Ovary (tissue), 9 donors: ENCODE measurements around the gene HPS6. TPM values are rescaled to one million over a fixed set of nuclear protein-coding genes. Genes with fewer than 3 reads are reported as not detected.
A peak's percentile ranks its signal among the peaks of the same experiment; 100 is the strongest.

ENCODE experiments used
- DNase-seq, 5 donors: peaks; one replicate each; pipeline ENCODE4 v3.0.0-alpha.2; 2019 to 2020
- H3K27ac ChIP-seq, 2 donors: fragments of 200-600 bp; one replicate each; pipeline versions ENCODE4 v1.5.1 to v1.8.0; 2019 to 2022
- H3K27me3 ChIP-seq: fragments of 200-600 bp; one replicate; pipeline ENCODE4 v1.8.0; 2022
- H3K36me3 ChIP-seq: fragments of 200-600 bp; sonication (generic); one replicate; pipeline ENCODE4 v1.5.1; 2019
- H3K4me1 ChIP-seq: one replicate; pipeline ENCODE4 v1.8.1; 2013; ENCODE audit warnings: mild to moderate bottlenecking, moderate library complexity; ENCODE audit not compliant: insufficient read depth
- H3K4me3 ChIP-seq: fragments of 200-600 bp; sonication (generic); one replicate; pipeline ENCODE4 v1.5.1; 2017
- H3K9me3 ChIP-seq, 2 donors: fragments of 200-600 bp in 1 of 2; sonication (generic) in 1 of 2; one replicate each; pipeline versions ENCODE4 v1.5.1 to v1.8.1; 2013 to 2019; ENCODE audit warnings: mild to moderate bottlenecking in 1 of 2, moderate library complexity in 1 of 2
- CTCF ChIP-seq, 3 donors: fragments of 450-650 bp in 2 of 3; fragments of 200-600 bp in 1 of 3; IDR thresholded peaks; one replicate each; pipeline versions ENCODE4 v1.5.1 to v1.8.0; 2016 to 2022; ENCODE audit warnings: antibody characterized with exemption in 3 of 3, mild to moderate bottlenecking in 1 of 3
- EP300 ChIP-seq: sonication (generic); formaldehyde crosslinking; IDR thresholded peaks from one replicate; pipeline ENCODE4 v1.6.1; 2017; ENCODE audit warnings: antibody characterized with exemption
- POLR2A ChIP-seq: fragments of 450-650 bp; IDR thresholded peaks from one replicate; pipeline ENCODE4 v1.6.1; 2017; ENCODE audit warnings: antibody characterized with exemption, mild to moderate bottlenecking, moderate library complexity
- WGBS, 3 donors: extraction: QIAGEN DNeasy Blood & Tissue Kit in 1 of 3; methylation state at CpG; one replicate each; pipeline versions ENCODE4 v1.1.5 to v1.1.7; 2013 to 2017; 5-methylcytosine and 5-hydroxymethylcytosine counted together
- intact Hi-C, 4 donors: fragments of 100-400 bp; cut with DNase I; formaldehyde crosslinking; loops; one replicate each; pipeline versions ENCODE4 v1.11.0 to v1.15.1; 2022 to 2023
- polyA plus RNA-seq, 2 donors: library from polyadenylated mRNA; stranded (reverse); fragments of 200-250 nt in 1 of 2; fragments of 350-450 nt in 1 of 2; fragmentation: Illumina TruSeq in 1 of 2; extraction: RNeasy Lipid Tissue Mini Kit (QIAGEN cat#74804) in 1 of 2; gene quantifications; one replicate each; pipeline ENCODE4 v1.2.3, GENCODE V29; 2013 to 2014
- total RNA-seq, 7 donors: library from RNA; depleted of rRNA in 2 of 7; stranded (reverse); fragments of >200 nt in 2 of 7; fragmentation: NEBNext Ultra II Directional in 3 of 7; extraction: Animal tissue kit (Norgen Biotek cat#: 25700) in 3 of 7; gene quantifications; one replicate each; pipeline versions ENCODE4 v1.1.0 to v1.2.4, GENCODE V29; 2016 to 2023
- donor health status: DM: no; HTN: no; CAD: no; lungs with moderate emphysema.
- donor health status: DM: no; HTN: no; CAD: no.
- donor health status: Bipolar disorder and iron deficiency.
- donor health status: DM: yes; HTN: yes; CAD: no.
- donor health status: DM: no; HTN: no; CAD: no.
- donor health status: DM: yes; HTN: yes; CAD: no.

HPS6 gene
- total and polyA plus RNA-seq, 9 donors = 2.6 to 20.9 (median 15.3) TPM

- DNase-seq = peak; percentile 65 to 84 (median 80)
- no peaks in the 10 kb centered on the region for H3K27me3 ChIP-seq
- WGBS, 3 donors = 81 to 91% (median 81%) methylated on average over 4 of the region's 4 CpGs
- no peaks in the 10 kb centered on the region for H3K9me3 ChIP-seq
- no peaks in the 10 kb centered on the region for H3K4me1 ChIP-seq
- H3K4me3 ChIP-seq = no peak overlapping the region
- intact Hi-C loops = loop anchor here in 1 of 4 donors (5.0 kb wide), 1 partner anchor 34 kb away; no protein-coding TSS in a partner anchor
- no peaks in the 10 kb centered on the region for H3K36me3 ChIP-seq
- H3K27ac ChIP-seq = no peak overlapping the region
- TF ChIP-seq EP300 (no peak), CTCF (IDR thresholded peaks at IDR 0.05) (peak; percentile 74 to 76 (median 74)), POLR2A (no peak)
These were observed 7.8 kb downstream of the HPS6 start for GRCh38 chr10:102072673-102073527.

DNA sequence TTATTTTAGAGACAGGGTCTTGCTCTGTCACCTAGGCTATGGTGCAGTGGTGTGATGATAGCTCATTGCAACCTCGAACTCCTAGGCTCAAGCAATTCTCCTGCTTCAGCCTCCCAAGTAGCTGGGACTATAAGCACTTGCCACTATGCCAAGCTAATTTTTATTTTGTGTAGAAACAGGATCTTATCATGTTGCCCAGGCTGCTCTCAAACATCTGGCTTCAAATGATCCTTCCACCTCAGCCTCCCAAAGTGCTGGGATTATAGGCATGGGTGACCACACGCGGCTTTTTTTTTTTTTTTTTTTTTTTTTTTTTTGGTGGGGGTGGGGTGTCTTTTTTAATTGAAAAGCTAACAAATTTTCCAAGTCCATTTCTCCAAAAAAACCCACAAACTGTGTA is 18.4 kb downstream of the HPS6 start:
- TF ChIP-seq CTCF (IDR thresholded peaks at IDR 0.05) = no peak
- TF ChIP-seq EP300 = no peak
- TF ChIP-seq POLR2A = no peak
- Histone ChIP-seq H3K36me3 (no peaks in the 10 kb centered on the region), H3K4me1 (no peaks in the 10 kb centered on the region), H3K9me3 (no peaks in the 10 kb centered on the region), H3K4me3 (no peak overlapping the region), H3K27me3 (no peaks in the 10 kb centered on the region), H3K27ac (no peak overlapping the region)
- intact Hi-C loops = no loop called here
- 87 to 92% (median 91%) methylated on average over 3 of the region's 3 CpGs for WGBS, 3 donors
- no peak for DNase-seq

DNA sequence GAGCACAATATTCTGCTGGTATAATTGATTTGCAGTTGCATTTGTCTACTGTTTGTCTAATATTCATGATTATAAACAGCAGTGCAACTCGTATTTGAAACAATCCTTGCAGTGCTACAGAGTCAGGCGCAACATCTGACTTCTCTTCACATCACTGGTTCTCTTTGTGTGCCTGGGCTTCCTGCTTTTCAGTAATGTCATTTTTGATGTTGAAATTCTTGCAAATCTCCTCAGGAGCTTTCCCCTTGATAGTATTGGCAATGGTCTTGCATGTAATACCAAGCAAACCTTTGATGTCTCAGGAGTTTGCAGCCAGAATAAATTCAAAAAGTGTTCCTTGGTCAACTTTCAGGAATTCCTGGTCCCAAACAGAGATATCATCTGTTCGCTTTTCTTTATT is 20.2 kb downstream of the HPS6 start:
- WGBS, 3 donors = 88 to 93% (median 90%) methylated on average over 3 of the region's 3 CpGs
- no peaks in the 10 kb centered on the region for H3K36me3 ChIP-seq
- no peak overlapping the region for H3K27ac ChIP-seq
- DNase-seq = no peak
- H3K4me3 ChIP-seq = no peak overlapping the region
- H3K27me3 ChIP-seq = no peaks in the 10 kb centered on the region
- H3K4me1 ChIP-seq = no peaks in the 10 kb centered on the region
- intact Hi-C loops = no loop called here
- TF ChIP-seq EP300 (no peak), POLR2A (no peak), CTCF (IDR thresholded peaks at IDR 0.05) (no peak)
- no peaks in the 10 kb centered on the region for H3K9me3 ChIP-seq

GRCh38 chr10:102086196-102086595 is 21.0 kb downstream of the HPS6 start:
- Histone ChIP-seq H3K27ac (no peak overlapping the region), H3K9me3 (no peaks in the 10 kb centered on the region), H3K27me3 (no peaks in the 10 kb centered on the region), H3K4me1 (no peaks in the 10 kb centered on the region), H3K4me3 (no peak overlapping the region), H3K36me3 (no peaks in the 10 kb centered on the region)
- intact Hi-C loops = no loop called here
- TF ChIP-seq CTCF (IDR thresholded peaks at IDR 0.05) = no peak
- no peak for TF ChIP-seq EP300
- no peak for TF ChIP-seq POLR2A
- WGBS, 3 donors = 95 to 99% (median 96%) methylated on average over 8 of the region's 8 CpGs
- no peak for DNase-seq
